OCI-LY1 (cell line): ENCODE results near the gene CDH19.

Experiments used
- EZH2 ChIP-seq: fragments of 200-600 bp; sonication (generic), shearing (Covaris generic); IDR thresholded peaks from 2 replicates; pipeline ENCODE4 v1.8.0; 2017; ENCODE audit warnings: borderline replicate concordance, mixed run types, mild to moderate bottlenecking, antibody characterized with exemption, low read length, moderate library complexity, mixed read lengths
- TF ChIP-seq, protein P1 (sequence below): fragments of 200-600 bp; sonication (generic), shearing (Covaris generic); IDR thresholded peaks from 2 replicates; pipeline ENCODE4 v1.5.1; 2017; ENCODE audit warnings: mild to moderate bottlenecking, antibody characterized with exemption, low read length, moderate library complexity, mixed read lengths

DNA sequence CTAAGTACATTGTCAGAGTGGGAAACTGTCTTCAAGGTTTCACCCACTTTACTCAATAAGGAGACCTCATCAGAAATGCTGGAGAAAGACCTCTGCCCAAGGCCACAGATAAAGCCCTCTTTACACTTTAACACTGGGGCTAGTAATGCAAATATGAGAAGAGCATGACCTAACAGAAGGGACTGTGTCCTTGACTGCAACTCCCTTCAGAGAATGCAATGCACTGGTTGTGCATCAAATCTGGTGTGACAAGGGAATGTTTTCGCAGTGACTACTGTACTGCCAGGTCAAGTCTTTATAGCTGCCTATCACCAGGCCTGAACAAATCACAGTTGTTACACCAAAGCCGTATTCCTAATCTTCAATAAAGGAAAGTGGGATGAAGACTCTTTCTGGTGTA lies 28.6 kb downstream of the CDH19 start:
- TF ChIP-seq, protein P1, sequence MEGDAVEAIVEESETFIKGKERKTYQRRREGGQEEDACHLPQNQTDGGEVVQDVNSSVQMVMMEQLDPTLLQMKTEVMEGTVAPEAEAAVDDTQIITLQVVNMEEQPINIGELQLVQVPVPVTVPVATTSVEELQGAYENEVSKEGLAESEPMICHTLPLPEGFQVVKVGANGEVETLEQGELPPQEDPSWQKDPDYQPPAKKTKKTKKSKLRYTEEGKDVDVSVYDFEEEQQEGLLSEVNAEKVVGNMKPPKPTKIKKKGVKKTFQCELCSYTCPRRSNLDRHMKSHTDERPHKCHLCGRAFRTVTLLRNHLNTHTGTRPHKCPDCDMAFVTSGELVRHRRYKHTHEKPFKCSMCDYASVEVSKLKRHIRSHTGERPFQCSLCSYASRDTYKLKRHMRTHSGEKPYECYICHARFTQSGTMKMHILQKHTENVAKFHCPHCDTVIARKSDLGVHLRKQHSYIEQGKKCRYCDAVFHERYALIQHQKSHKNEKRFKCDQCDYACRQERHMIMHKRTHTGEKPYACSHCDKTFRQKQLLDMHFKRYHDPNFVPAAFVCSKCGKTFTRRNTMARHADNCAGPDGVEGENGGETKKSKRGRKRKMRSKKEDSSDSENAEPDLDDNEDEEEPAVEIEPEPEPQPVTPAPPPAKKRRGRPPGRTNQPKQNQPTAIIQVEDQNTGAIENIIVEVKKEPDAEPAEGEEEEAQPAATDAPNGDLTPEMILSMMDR: no peak
- no peak for TF ChIP-seq EZH2
